ENCODE measurements around the gene DOK6. TPM values are rescaled to one million over a fixed set of nuclear protein-coding genes. Genes with fewer than 3 reads are reported as not detected.
"Not testable (repeated sequence)": the region's sequence is repeated elsewhere in the genome, so short reads cannot be mapped to it uniquely, and the experiment has no call there.

DOK6 gene
- total RNA-seq, 5 donors from 2014 or later (not counting 1 experiment from before 2014, with no cell fraction given): 0.03 TPM; not detected in 4

GRCh38 chr18:69662090-69662489, 261.4 kb downstream of the DOK6 start:
- H3K27ac Mint-ChIP-seq; H3K9me3 Mint-ChIP-seq; CTCF ChIA-PET; H3K27ac ChIP-seq (ENCODE audit: low read length); DNase-seq; ATAC-seq (replicated peaks in 1 of 4); H3K4me3 Mint-ChIP-seq; H3K9me3 ChIP-seq; H3K4me1 ChIP-seq (ENCODE audit: control insufficient read depth in 1 of 2, extremely low read depth in 1 of 2, insufficient read depth in 2 of 2, low read length in 2 of 2); POLR2A ChIA-PET; H3K4me3 ChIP-seq (ENCODE audit: control insufficient read depth in 1 of 2, extremely low read depth in 1 of 2, low read length in 1 of 2); H3K4me1 Mint-ChIP-seq; H3K36me3 Mint-ChIP-seq; H3K36me3 ChIP-seq (ENCODE audit: control insufficient read depth in 2 of 2, extremely low read depth in 1 of 2, insufficient read depth in 1 of 2, low read length in 1 of 2); H3K27me3 ChIP-seq (replicated peaks in 1 of 2; ENCODE audit: control insufficient read depth in 2 of 2, extremely low read depth in 1 of 2, insufficient read depth in 2 of 2, low read length in 1 of 2): not testable (repeated sequence)
- WGBS (ENCODE audit: insufficient coverage): 80% methylated on average over 1 of the region's 5 CpGs
- peaks cover 0 to 10% of the 10 kb centered on the region in 2 donors for H3K27me3 Mint-ChIP-seq

GRCh38 chr18:69664399-69664798, 263.7 kb downstream of the DOK6 start:
- no peak overlapping the region for H3K4me3 Mint-ChIP-seq
- no peaks in the 10 kb centered on the region for H3K4me1 ChIP-seq (ENCODE audit: control insufficient read depth in 1 of 2, extremely low read depth in 1 of 2, insufficient read depth in 2 of 2, low read length in 2 of 2)
- no peaks in the 10 kb centered on the region for H3K9me3 ChIP-seq
- no peaks in the 10 kb centered on the region for H3K36me3 ChIP-seq (ENCODE audit: control insufficient read depth in 2 of 2, extremely low read depth in 1 of 2, insufficient read depth in 1 of 2, low read length in 1 of 2)
- no peaks in the 10 kb centered on the region for H3K9me3 Mint-ChIP-seq
- no peaks in the 10 kb centered on the region for H3K36me3 Mint-ChIP-seq
- H3K4me3 ChIP-seq (ENCODE audit: control insufficient read depth in 1 of 2, extremely low read depth in 1 of 2, low read length in 1 of 2): no peak overlapping the region
- no peaks in the 10 kb centered on the region for H3K4me1 Mint-ChIP-seq
- no peak for ATAC-seq (replicated peaks in 1 of 4)
- WGBS (ENCODE audit: insufficient coverage): no CpG with 5 or more reads among the region's 3 CpGs
- H3K27me3 Mint-ChIP-seq: peaks cover 0 to 16% of the 10 kb centered on the region in 2 donors
- CTCF ChIA-PET: no interaction called here
- POLR2A ChIA-PET: no interaction called here
- H3K27ac ChIP-seq (ENCODE audit: low read length): no peak overlapping the region
- no peak for DNase-seq
- H3K27me3 ChIP-seq (replicated peaks in 1 of 2; ENCODE audit: control insufficient read depth in 2 of 2, extremely low read depth in 1 of 2, insufficient read depth in 2 of 2, low read length in 1 of 2): no peaks in the 10 kb centered on the region
- H3K27ac Mint-ChIP-seq: no peak overlapping the region

GRCh38 chr18:69674292-69674877, 273.7 kb downstream of the DOK6 start:
- Mint-ChIP-seq H3K4me3 (no peak overlapping the region), H3K9me3 (no peaks in the 10 kb centered on the region), H3K36me3 (no peaks in the 10 kb centered on the region), H3K27ac (no peak overlapping the region), H3K4me1 (no peaks in the 10 kb centered on the region), H3K27me3 (peaks cover 0 to 2% of the 10 kb centered on the region in 2 donors)
- Histone ChIP-seq H3K27me3 (replicated peaks in 1 of 2; ENCODE audit: control insufficient read depth in 2 of 2, extremely low read depth in 1 of 2, insufficient read depth in 2 of 2, low read length in 1 of 2) (no peaks in the 10 kb centered on the region), H3K9me3 (no peaks in the 10 kb centered on the region), H3K27ac (ENCODE audit: low read length) (no peak overlapping the region), H3K4me3 (ENCODE audit: control insufficient read depth in 1 of 2, extremely low read depth in 1 of 2, low read length in 1 of 2) (no peak overlapping the region), H3K4me1 (ENCODE audit: control insufficient read depth in 1 of 2, extremely low read depth in 1 of 2, insufficient read depth in 2 of 2, low read length in 2 of 2) (no peaks in the 10 kb centered on the region), H3K36me3 (ENCODE audit: control insufficient read depth in 2 of 2, extremely low read depth in 1 of 2, insufficient read depth in 1 of 2, low read length in 1 of 2) (no peaks in the 10 kb centered on the region)
- POLR2A ChIA-PET: no interaction called here
- WGBS (ENCODE audit: insufficient coverage): 89% methylated on average over 2 of the region's 2 CpGs
- peak in 1 of 4 experiments; percentile 7 for ATAC-seq (replicated peaks in 1 of 4)
- no peak for DNase-seq
- CTCF ChIA-PET: no interaction called here

GRCh38 chr18:69674966-69675365, 274.3 kb downstream of the DOK6 start:
- Histone ChIP-seq H3K36me3 (ENCODE audit: control insufficient read depth in 2 of 2, extremely low read depth in 1 of 2, insufficient read depth in 1 of 2, low read length in 1 of 2) (no peaks in the 10 kb centered on the region), H3K9me3 (no peaks in the 10 kb centered on the region), H3K27me3 (replicated peaks in 1 of 2; ENCODE audit: control insufficient read depth in 2 of 2, extremely low read depth in 1 of 2, insufficient read depth in 2 of 2, low read length in 1 of 2) (no peaks in the 10 kb centered on the region), H3K4me3 (ENCODE audit: control insufficient read depth in 1 of 2, extremely low read depth in 1 of 2, low read length in 1 of 2) (no peak overlapping the region), H3K27ac (ENCODE audit: low read length) (no peak overlapping the region), H3K4me1 (ENCODE audit: control insufficient read depth in 1 of 2, extremely low read depth in 1 of 2, insufficient read depth in 2 of 2, low read length in 2 of 2) (no peaks in the 10 kb centered on the region)
- DNase-seq (no peak), ATAC-seq (replicated peaks in 1 of 4) (no peak)
- H3K4me3 Mint-ChIP-seq: no peak overlapping the region
- H3K4me1 Mint-ChIP-seq: no peaks in the 10 kb centered on the region
- no peak overlapping the region for H3K27ac Mint-ChIP-seq
- H3K36me3 Mint-ChIP-seq: no peaks in the 10 kb centered on the region
- H3K9me3 Mint-ChIP-seq: no peaks in the 10 kb centered on the region
- ChIA-PET POLR2A (no interaction called here), CTCF (no interaction called here)
- peaks cover 0 to 2% of the 10 kb centered on the region in 2 donors for H3K27me3 Mint-ChIP-seq
- no CpG with 5 or more reads among the region's 2 CpGs for WGBS (ENCODE audit: insufficient coverage)

- ChIA-PET CTCF (no interaction called here), POLR2A (no interaction called here)
- DNase-seq: no peak
- no CpG with 5 or more reads among the region's 6 CpGs for WGBS (ENCODE audit: insufficient coverage)
- no peaks in the 10 kb centered on the region for H3K4me1 ChIP-seq (ENCODE audit: control insufficient read depth in 1 of 2, extremely low read depth in 1 of 2, insufficient read depth in 2 of 2, low read length in 2 of 2)
- no peaks in the 10 kb centered on the region for H3K9me3 ChIP-seq
- no peak overlapping the region for H3K4me3 Mint-ChIP-seq
- no peaks in the 10 kb centered on the region for H3K9me3 Mint-ChIP-seq
- no peaks in the 10 kb centered on the region for H3K4me1 Mint-ChIP-seq
- no peak overlapping the region for H3K4me3 ChIP-seq (ENCODE audit: control insufficient read depth in 1 of 2, extremely low read depth in 1 of 2, low read length in 1 of 2)
- no peaks in the 10 kb centered on the region for H3K27me3 Mint-ChIP-seq
- no peaks in the 10 kb centered on the region for H3K36me3 Mint-ChIP-seq
- no peak overlapping the region for H3K27ac ChIP-seq (ENCODE audit: low read length)
- no peak overlapping the region for H3K27ac Mint-ChIP-seq
- ATAC-seq (replicated peaks in 1 of 4): no peak
- H3K27me3 ChIP-seq (replicated peaks in 1 of 2; ENCODE audit: control insufficient read depth in 2 of 2, extremely low read depth in 1 of 2, insufficient read depth in 2 of 2, low read length in 1 of 2): no peaks in the 10 kb centered on the region
- no peaks in the 10 kb centered on the region for H3K36me3 ChIP-seq (ENCODE audit: control insufficient read depth in 2 of 2, extremely low read depth in 1 of 2, insufficient read depth in 1 of 2, low read length in 1 of 2)
Measured at GRCh38 chr18:69677595-69677994, 276.9 kb downstream of the DOK6 start.

GRCh38 chr18:69680123-69680522, 279.4 kb downstream of the DOK6 start:
- POLR2A ChIA-PET: interaction anchor here in 1 of 2 donors (0.6 kb wide), 2 partner anchors 415 to 774 kb away, joined by 3 to 4 read pairs; no protein-coding TSS in a partner anchor
- no peak for ATAC-seq (replicated peaks in 1 of 4)
- WGBS (ENCODE audit: insufficient coverage): no CpG with 5 or more reads among the region's 4 CpGs
- no peaks in the 10 kb centered on the region for H3K4me1 ChIP-seq (ENCODE audit: control insufficient read depth in 1 of 2, extremely low read depth in 1 of 2, insufficient read depth in 2 of 2, low read length in 2 of 2)
- H3K4me3 ChIP-seq (ENCODE audit: control insufficient read depth in 1 of 2, extremely low read depth in 1 of 2, low read length in 1 of 2): no peak overlapping the region
- Mint-ChIP-seq H3K27ac (no peak overlapping the region), H3K9me3 (no peaks in the 10 kb centered on the region), H3K4me3 (no peak overlapping the region), H3K27me3 (peaks cover 0 to 12% of the 10 kb centered on the region in 2 donors), H3K4me1 (no peaks in the 10 kb centered on the region), H3K36me3 (no peaks in the 10 kb centered on the region)
- H3K27ac ChIP-seq (ENCODE audit: low read length): no peak overlapping the region
- no peaks in the 10 kb centered on the region for H3K9me3 ChIP-seq
- no peaks in the 10 kb centered on the region for H3K36me3 ChIP-seq (ENCODE audit: control insufficient read depth in 2 of 2, extremely low read depth in 1 of 2, insufficient read depth in 1 of 2, low read length in 1 of 2)
- CTCF ChIA-PET: interaction anchor here in 1 of 2 donors (0.6 kb wide), 1 partner anchor 141 kb away, joined by 3 read pairs; no protein-coding TSS in a partner anchor
- H3K27me3 ChIP-seq (replicated peaks in 1 of 2; ENCODE audit: control insufficient read depth in 2 of 2, extremely low read depth in 1 of 2, insufficient read depth in 2 of 2, low read length in 1 of 2): no peaks in the 10 kb centered on the region
- no peak for DNase-seq

- Histone ChIP-seq H3K36me3 (ENCODE audit: control insufficient read depth in 2 of 2, extremely low read depth in 1 of 2, insufficient read depth in 1 of 2, low read length in 1 of 2) (no peaks in the 10 kb centered on the region), H3K4me1 (ENCODE audit: control insufficient read depth in 1 of 2, extremely low read depth in 1 of 2, insufficient read depth in 2 of 2, low read length in 2 of 2) (no peaks in the 10 kb centered on the region), H3K27me3 (replicated peaks in 1 of 2; ENCODE audit: control insufficient read depth in 2 of 2, extremely low read depth in 1 of 2, insufficient read depth in 2 of 2, low read length in 1 of 2) (no peaks in the 10 kb centered on the region), H3K27ac (ENCODE audit: low read length) (no peak overlapping the region), H3K9me3 (no peaks in the 10 kb centered on the region), H3K4me3 (ENCODE audit: control insufficient read depth in 1 of 2, extremely low read depth in 1 of 2, low read length in 1 of 2) (no peak overlapping the region)
- Mint-ChIP-seq H3K9me3 (no peaks in the 10 kb centered on the region), H3K27ac (no peak overlapping the region), H3K4me3 (no peak overlapping the region), H3K36me3 (no peaks in the 10 kb centered on the region), H3K27me3 (peaks cover 0 to 12% of the 10 kb centered on the region in 2 donors), H3K4me1 (no peaks in the 10 kb centered on the region)
- CTCF ChIA-PET: no interaction called here
- POLR2A ChIA-PET: interaction anchor here in 1 of 2 donors (0.6 kb wide), 1 partner anchor 264 kb away, joined by 3 read pairs; the partner anchor contains the start of gene CD226
- WGBS (ENCODE audit: insufficient coverage): 80% methylated on average over 1 of the region's 2 CpGs
- no peak for ATAC-seq (replicated peaks in 1 of 4)
- DNase-seq: no peak
Measured at GRCh38 chr18:69683176-69683575, 282.5 kb downstream of the DOK6 start.

Data from T-cell (primary cell).